H1 (cell line): Measurements from ENCODE around the gene PRPF4. TPM values are rescaled to one million over a fixed set of nuclear protein-coding genes. Genes with fewer than 3 reads are reported as not detected.

ENCODE experiments used
- CTCF ChIA-PET: fragments of 300-600 bp; sonication (Branson Sonifier 250); formaldehyde crosslinking; loops from one replicate; lab custom pipeline; 2021; ENCODE audit not compliant: partially characterized antibody; lab: Charles Lee
- POLR2A ChIA-PET: fragments of 300-600 bp; sonication (Branson Sonifier 250); formaldehyde crosslinking; loops from one replicate; lab custom pipeline; 2021; ENCODE audit warnings: inconsistent platforms; ENCODE audit not compliant: partially characterized antibody; lab: Charles Lee
- DNase-seq, 2 experiments: peaks; one replicate each; pipeline versions ENCODE4 v3.0.0 to v3.0.0-alpha.2; 2010 to 2022; ENCODE audit warnings: low spot score in 2 of 2, low read depth in 1 of 2, mixed read lengths in 1 of 2
- FAIRE-seq: peaks from 2 replicates; lab custom pipeline; 2011; peaks lifted over from hg19 to GRCh38; lab: Jason Lieb, UNC
- H2AFZ ChIP-seq: 2 replicates; pipeline ENCODE4 v1.8.1; 2012; ENCODE audit warnings: low read length, inconsistent platforms
- H2AK5ac ChIP-seq: 2 replicates; pipeline ENCODE4 v1.6.1; 2013; ENCODE audit warnings: low read depth, low read length
- H2BK120ac ChIP-seq: replicated peaks from 2 replicates; pipeline ENCODE3; 2013; ENCODE audit warnings: low read depth, low read length, inconsistent platforms
- H2BK12ac ChIP-seq: 2 replicates; pipeline ENCODE4 v1.6.1; 2013; ENCODE audit warnings: low read depth, low read length
- H2BK15ac ChIP-seq: 2 replicates; pipeline ENCODE4 v1.6.1; 2013; ENCODE audit warnings: low read length
- H2BK20ac ChIP-seq: 2 replicates; pipeline ENCODE4 v1.6.1; 2013; ENCODE audit warnings: low read length
- H2BK5ac ChIP-seq: 2 replicates; pipeline ENCODE4 v1.6.1; 2013; ENCODE audit warnings: low read depth, low read length
- H3K14ac ChIP-seq: 2 replicates; pipeline ENCODE4 v1.6.1; 2013; ENCODE audit warnings: inconsistent platforms; ENCODE audit not compliant: insufficient read length
- H3K18ac ChIP-seq: 2 replicates; pipeline ENCODE4 v1.6.1; 2013; ENCODE audit warnings: low read length; ENCODE audit errors: extremely low read depth
- H3K23ac ChIP-seq: 2 replicates; pipeline ENCODE4 v1.6.1; 2013; ENCODE audit warnings: inconsistent platforms; ENCODE audit not compliant: insufficient read length
- H3K23me2 ChIP-seq: 2 replicates; pipeline ENCODE4 v1.6.1; 2013; ENCODE audit warnings: low read depth, low read length
- H3K27ac ChIP-seq: 2 replicates; pipeline ENCODE4 v1.6.1; 2011; ENCODE audit warnings: low read depth, low read length, inconsistent platforms
- H3K27me3 ChIP-seq, 4 experiments: replicated peaks in 1 of 4; 1 replicate in 1 of 4; 2 replicates in 3 of 4; pipeline versions ENCODE4 v1.6.1 to v1.8.1; 2011 to 2013; ENCODE audit warnings: low read length in 3 of 4, mild to moderate bottlenecking in 3 of 4, inconsistent platforms in 2 of 4, mixed read lengths in 2 of 4, moderate library complexity in 1 of 4; ENCODE audit not compliant: control insufficient read depth in 3 of 4, insufficient read depth in 3 of 4; ENCODE audit errors: extremely low read depth in 1 of 4
- H3K36me3 ChIP-seq, 4 experiments: 2 replicates each; pipeline versions ENCODE4 v1.6.1 to v1.8.1; 2011 to 2013; ENCODE audit warnings: mild to moderate bottlenecking in 4 of 4, low read length in 3 of 4, moderate library complexity in 2 of 4, control low read depth in 1 of 4, inconsistent platforms in 1 of 4; ENCODE audit not compliant: insufficient read depth in 4 of 4, control insufficient read depth in 2 of 4
- H3K4ac ChIP-seq: replicated peaks from 2 replicates; pipeline ENCODE3; 2013; ENCODE audit warnings: low read length, low read depth, mixed read lengths, inconsistent platforms; ENCODE audit not compliant: insufficient read length
- H3K4me1 ChIP-seq, 4 experiments: replicated peaks in 1 of 4; 1 replicate in 1 of 4; 2 replicates in 3 of 4; pipeline versions ENCODE4 v1.6.1 to v1.8.1; 2011 to 2013; ENCODE audit warnings: low read length in 3 of 4, inconsistent platforms in 2 of 4, mixed read lengths in 1 of 4; ENCODE audit not compliant: insufficient read depth in 4 of 4, control insufficient read depth in 3 of 4
- H3K4me2 ChIP-seq, 2 experiments: 2 replicates each; pipeline versions ENCODE4 v1.6.1 to v1.8.1; 2011 to 2013; ENCODE audit warnings: low read depth in 2 of 2, low read length in 2 of 2, control low read depth in 1 of 2, inconsistent platforms in 1 of 2, mild to moderate bottlenecking in 1 of 2; ENCODE audit not compliant: insufficient read depth in 1 of 2
- H3K4me3 ChIP-seq, 4 experiments: fragments of 200-600, 300-600 bp in 1 of 4; sonication (generic), shearing (Covaris generic), sonication (Bioruptor Twin) in 1 of 4; 2 replicates each; pipeline versions ENCODE4 v1.5.1 to v1.8.1; 2011 to 2016; ENCODE audit warnings: low read length in 4 of 4, low read depth in 3 of 4, control low read depth in 2 of 4, inconsistent platforms in 2 of 4, mild to moderate bottlenecking in 2 of 4, mixed read lengths in 1 of 4, moderate library complexity in 1 of 4; ENCODE audit not compliant: insufficient read depth in 2 of 4; ENCODE audit errors: extremely low read depth in 1 of 4
- H3K56ac ChIP-seq: replicated peaks from 2 replicates; pipeline ENCODE3; 2013; ENCODE audit warnings: low read depth, mild to moderate bottlenecking, mixed read lengths, low read length, inconsistent platforms; ENCODE audit not compliant: insufficient read length
- H3K79me1 ChIP-seq: 2 replicates; pipeline ENCODE4 v1.6.1; 2013; ENCODE audit warnings: low read depth, low read length, control low read depth
- H3K79me2 ChIP-seq, 2 experiments: 2 replicates each; pipeline versions ENCODE4 v1.6.1 to v1.8.1; 2012 to 2013; ENCODE audit warnings: low read length in 2 of 2, mild to moderate bottlenecking in 2 of 2, inconsistent platforms in 1 of 2; ENCODE audit not compliant: insufficient read depth in 2 of 2, control insufficient read depth in 1 of 2
- H3K9ac ChIP-seq, 4 experiments: replicated peaks in 1 of 4; 1 replicate in 1 of 4; 2 replicates in 3 of 4; pipeline versions ENCODE4 v1.6.1 to v1.8.1; 2011 to 2013; ENCODE audit warnings: low read depth in 3 of 4, low read length in 3 of 4, control low read depth in 2 of 4, mild to moderate bottlenecking in 2 of 4, moderate library complexity in 2 of 4, inconsistent platforms in 1 of 4; ENCODE audit errors: extremely low read depth in 1 of 4
- H3K9me3 ChIP-seq, 2 experiments: 2 replicates each; pipeline versions ENCODE4 v1.6.1 to v1.8.1; 2012 to 2013; ENCODE audit warnings: mild to moderate bottlenecking in 2 of 2, moderate library complexity in 2 of 2, control low read depth in 1 of 2, inconsistent platforms in 1 of 2, low read depth in 1 of 2, low read length in 1 of 2, mixed read lengths in 1 of 2; ENCODE audit not compliant: insufficient read depth in 2 of 2
- H4K20me1 ChIP-seq, 2 experiments: replicated peaks in 1 of 2; 2 replicates each; pipeline versions ENCODE3 to v1.8.1; 2011 to 2013; ENCODE audit warnings: inconsistent platforms in 2 of 2, low read length in 2 of 2, mild to moderate bottlenecking in 1 of 2; ENCODE audit not compliant: insufficient read depth in 2 of 2, control insufficient read depth in 1 of 2
- H4K5ac ChIP-seq: 2 replicates; pipeline ENCODE4 v1.6.1; 2013; ENCODE audit warnings: low read length, low read depth, mixed read lengths, inconsistent platforms; ENCODE audit not compliant: insufficient read length
- H4K8ac ChIP-seq: 2 replicates; pipeline ENCODE4 v1.8.0; 2013; ENCODE audit warnings: mild to moderate bottlenecking, moderate library complexity, low read length, inconsistent platforms; ENCODE audit not compliant: insufficient read depth; ENCODE audit errors: extremely low read depth
- H4K91ac ChIP-seq: replicated peaks from 2 replicates; pipeline ENCODE3; 2013; ENCODE audit warnings: low read length, mixed read lengths, inconsistent platforms; ENCODE audit not compliant: insufficient read length
- ATF2 ChIP-seq: IDR thresholded peaks from 2 replicates; pipeline ENCODE4 v1.6.1; 2012; ENCODE audit warnings: low read length, inconsistent platforms
- CTCF ChIP-seq, 3 experiments: IDR thresholded peaks; 1 replicate in 2 of 3; 2 replicates in 1 of 3; pipeline versions ENCODE4 v1.5.1 to v1.6.1; 2011; ENCODE audit warnings: low read length in 3 of 3, mild to moderate bottlenecking in 3 of 3, inconsistent platforms in 2 of 3, low read depth in 1 of 3, moderate library complexity in 1 of 3; ENCODE audit not compliant: insufficient read depth in 1 of 3; ENCODE audit errors: control extremely low read depth in 1 of 3
- KDM1A ChIP-seq: fragments of 200-600, 300-600 bp; sonication (generic); IDR thresholded peaks from 2 replicates; pipeline ENCODE4 v1.7.1; 2016; ENCODE audit warnings: mild to moderate bottlenecking, low read length, borderline replicate concordance
- NRF1 ChIP-seq: IDR thresholded peaks from 2 replicates; pipeline ENCODE4 v1.6.1; 2011; ENCODE audit warnings: mild to moderate bottlenecking, low read depth, low read length, improper control_type of control experiment
- RBBP5 ChIP-seq: IDR thresholded peaks from 2 replicates; pipeline ENCODE4 v1.7.1; 2012; ENCODE audit warnings: low read depth, mild to moderate bottlenecking, inconsistent platforms, low read length, moderate library complexity, borderline replicate concordance
- RXRA ChIP-seq: IDR thresholded peaks from 2 replicates; pipeline ENCODE4 v1.6.1; 2011; ENCODE audit warnings: low read depth, mild to moderate bottlenecking, low read length, moderate library complexity; ENCODE audit not compliant: insufficient read depth
- SAP30 ChIP-seq: fragments of 300-600 bp; sonication (generic); IDR thresholded peaks from 2 replicates; pipeline ENCODE4 v1.7.1; 2012; ENCODE audit warnings: low read length, moderate library complexity, mild to moderate bottlenecking, inconsistent platforms; ENCODE audit not compliant: insufficient read depth, insufficient replicate concordance
- TAF1 ChIP-seq: IDR thresholded peaks from 2 replicates; pipeline ENCODE4 v1.6.1; 2011; ENCODE audit warnings: mild to moderate bottlenecking, low read depth, low read length
- TBP ChIP-seq: IDR thresholded peaks from 2 replicates; pipeline ENCODE4 v1.6.1; 2011; ENCODE audit warnings: low read depth, low read length, improper control_type of control experiment
- TCF12 ChIP-seq: IDR thresholded peaks from 2 replicates; pipeline ENCODE4 v1.6.1; 2011; ENCODE audit warnings: low read depth, mild to moderate bottlenecking, low read length
- WGBS, 2 experiments: shearing (Covaris generic) in 1 of 2; methylation state at CpG; one replicate each; pipeline versions ENCODE4 v1.1.6 to v1.1.7; 2013 to 2015; ENCODE audit warnings: low lambda C conversion rate in 2 of 2, mixed read lengths in 2 of 2, inconsistent platforms in 1 of 2, low coverage in 1 of 2, missing lambda C conversion rate in 1 of 2; ENCODE audit not compliant: insufficient replicate concordance in 2 of 2, insufficient coverage in 1 of 2, insufficient read length in 1 of 2; ENCODE audit errors: extremely low coverage in 1 of 2, missing lambda C conversion rate in 1 of 2; 5-methylcytosine and 5-hydroxymethylcytosine counted together
- polyA plus RNA-seq, 7 experiments: library from polyadenylated mRNA; depleted of rRNA in 3 of 7; stranded (reverse) in 5 of 7; unstranded in 2 of 7; fragments of >200 nt in 5 of 7; fragments of 200-250 nt in 2 of 7; gene quantifications; 1 replicate in 5 of 7; 2 replicates in 1 of 7; 4 replicates in 1 of 7; pipeline versions ENCODE4 v1.2.1 to v1.2.3, GENCODE V29; 2011 to 2013; ENCODE audit warnings: missing spikeins in 2 of 7, mixed read lengths in 2 of 7
- total RNA-seq: library from RNA; stranded (reverse); fragmentation: NEBNext Ultra II Directional; extraction: Animal tissue kit (Norgen Biotek cat#: 25700); gene quantifications from 2 replicates; pipeline ENCODE4 v1.2.1, GENCODE V29; 2021

The PRPF4 gene
- total and polyA plus RNA-seq, 2 of the 8 experiments (the other 6 are each of a cell fraction or from before 2014, with no cell fraction given), result 15.2 to 33.4 TPM

- ChIA-PET POLR2A (interaction anchor here (1.5 kb wide), 1 partner anchor 13 kb away, joined by 4 read pairs; the partner anchor contains the start of genes CDC26 and PRPF4), CTCF (no interaction called here)
- H3K56ac ChIP-seq, result no peak overlapping the region
- H3K4ac ChIP-seq, result no peak overlapping the region
- H3K27me3 ChIP-seq, result no peaks in the 10 kb centered on the region
- H3K79me1 ChIP-seq, result no peaks in the 10 kb centered on the region
- H4K91ac ChIP-seq, result no peak overlapping the region
- H3K27ac ChIP-seq, result no peak overlapping the region
- no peak overlapping the region for H4K5ac ChIP-seq
- H3K4me3 ChIP-seq, result no peak overlapping the region
- H3K36me3 ChIP-seq, result peaks cover 36 to 87% (median 78%) of the 10 kb centered on the region in 4 experiments
- 89% methylated on average over 2 of the region's 2 CpGs; no CpG with 5 or more reads in 1 of the 2 experiments for WGBS, 2 experiments
- H3K23ac ChIP-seq, result no peak overlapping the region
- no peak overlapping the region for H3K9ac ChIP-seq
- H4K8ac ChIP-seq, result no peak overlapping the region
- H3K79me2 ChIP-seq, result no peaks in the 10 kb centered on the region
- H3K14ac ChIP-seq, result no peak overlapping the region
- H3K23me2 ChIP-seq, result no peaks in the 10 kb centered on the region
- no peak overlapping the region for H2BK12ac ChIP-seq
- H3K4me2 ChIP-seq, result no peak overlapping the region
- FAIRE-seq (no peak), DNase-seq (no peak)
- no peaks in the 10 kb centered on the region for H3K4me1 ChIP-seq
- H3K18ac ChIP-seq, result no peak overlapping the region
- H2AK5ac ChIP-seq, result no peak overlapping the region
- no peak overlapping the region for H2AFZ ChIP-seq
- H2BK120ac ChIP-seq, result no peak overlapping the region
- no peak overlapping the region for H2BK15ac ChIP-seq
- H2BK5ac ChIP-seq, result no peak overlapping the region
- H2BK20ac ChIP-seq, result no peak overlapping the region
- H3K9me3 ChIP-seq, result no peaks in the 10 kb centered on the region
- peaks cover 0 to 2% of the 10 kb centered on the region in 2 experiments for H4K20me1 ChIP-seq
- no peak for TF ChIP-seq NRF1
- no peak for TF ChIP-seq TBP
- TF ChIP-seq RBBP5, result no peak
- TF ChIP-seq TCF12, result no peak
- TF ChIP-seq RXRA, result no peak
- TF ChIP-seq CTCF (IDR thresholded peaks at IDR 0.05; ENCODE audit: control extremely low read depth in 1 of 3, insufficient read depth in 1 of 3, low read depth in 1 of 3, low read length in 3 of 3), result no peak
- no peak for TF ChIP-seq KDM1A
- no peak for TF ChIP-seq SAP30
- TF ChIP-seq ATF2, result no peak
- no peak for TF ChIP-seq TAF1
Observed at GRCh38 chr9:113289091-113289490, 13.6 kb downstream of the PRPF4 start.
